Esophagus squamous epithelium (tissue), 4 donors: ENCODE data around the gene MMS22L.

ENCODE experiments used
- CTCF ChIP-seq, 6 experiments: fragments of 450-650 bp in 4 of 6; fragments of 200-600 bp in 2 of 6; sonication (generic) in 2 of 6; IDR thresholded peaks; one replicate each; pipeline ENCODE4 v1.5.1; 2016 to 2019; ENCODE audit warnings: antibody characterized with exemption in 6 of 6, mild to moderate bottlenecking in 4 of 6, moderate library complexity in 4 of 6
- POLR2A ChIP-seq, 4 donors: fragments of 450-650 bp; IDR thresholded peaks; one replicate each; pipeline ENCODE4 v1.6.1; 2017; ENCODE audit warnings: antibody characterized with exemption in 4 of 4, mild to moderate bottlenecking in 4 of 4, moderate library complexity in 3 of 4

DNA sequence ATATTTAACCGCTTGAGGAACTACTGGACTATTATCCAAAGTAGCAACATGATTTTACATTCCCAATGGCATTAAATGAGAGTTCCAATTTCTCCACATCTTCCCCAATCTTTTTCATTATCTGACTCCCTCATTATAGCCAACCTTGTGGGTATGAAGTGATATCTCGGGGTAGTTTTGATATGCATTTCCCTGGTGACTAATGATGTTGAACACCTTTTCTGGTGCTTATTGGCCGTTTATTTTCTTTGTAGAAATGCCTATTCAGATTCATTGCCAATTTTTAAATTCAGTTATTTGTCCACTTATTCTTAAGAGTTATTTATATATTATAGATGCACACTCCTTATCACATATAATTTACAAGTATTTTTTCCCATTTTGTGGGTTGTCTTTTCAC, 129.0 kb downstream of the MMS22L start:
- TF ChIP-seq CTCF (IDR thresholded peaks at IDR 0.05) (no peak), POLR2A (IDR thresholded peaks at IDR 0.05) (no peak)
